Muscle layer of duodenum (tissue), 2 donors: ENCODE results near the gene CYB5R3.
"Not testable (repeated sequence)": the region's sequence is repeated elsewhere in the genome, so short reads cannot be mapped to it uniquely, and the experiment has no call there.

ENCODE experiments used
- H3K27ac ChIP-seq: one replicate; pipeline ENCODE4 v1.7.0; 2013; ENCODE audit warnings: mild to moderate bottlenecking, low read length
- H3K27me3 ChIP-seq: one replicate; pipeline ENCODE4 v1.7.0; 2013; ENCODE audit warnings: low read depth, mild to moderate bottlenecking, control low read depth, low read length
- H3K36me3 ChIP-seq, 2 donors: one replicate each; pipeline ENCODE4 v1.7.0; 2013; ENCODE audit warnings: low read length in 2 of 2, control low read depth in 1 of 2, mild to moderate bottlenecking in 1 of 2; ENCODE audit not compliant: insufficient read depth in 2 of 2, control insufficient read depth in 1 of 2
- H3K4me1 ChIP-seq, 2 donors: one replicate each; pipeline ENCODE4 v1.7.0; 2013; ENCODE audit warnings: low read length in 2 of 2, mild to moderate bottlenecking in 2 of 2, control low read depth in 1 of 2, moderate library complexity in 1 of 2; ENCODE audit not compliant: insufficient read depth in 2 of 2, control insufficient read depth in 1 of 2
- H3K4me3 ChIP-seq, 2 donors: one replicate each; pipeline ENCODE4 v1.7.0; 2013; ENCODE audit warnings: low read length in 2 of 2, low read depth in 1 of 2, mild to moderate bottlenecking in 1 of 2
- H3K9me3 ChIP-seq, 2 donors: one replicate each; pipeline ENCODE4 v1.7.0; 2013; ENCODE audit warnings: low read length in 2 of 2, control low read depth in 1 of 2, mild to moderate bottlenecking in 1 of 2; ENCODE audit not compliant: control insufficient read depth in 1 of 2
- donor health status: healthy.

The CYB5R3 gene

DNA sequence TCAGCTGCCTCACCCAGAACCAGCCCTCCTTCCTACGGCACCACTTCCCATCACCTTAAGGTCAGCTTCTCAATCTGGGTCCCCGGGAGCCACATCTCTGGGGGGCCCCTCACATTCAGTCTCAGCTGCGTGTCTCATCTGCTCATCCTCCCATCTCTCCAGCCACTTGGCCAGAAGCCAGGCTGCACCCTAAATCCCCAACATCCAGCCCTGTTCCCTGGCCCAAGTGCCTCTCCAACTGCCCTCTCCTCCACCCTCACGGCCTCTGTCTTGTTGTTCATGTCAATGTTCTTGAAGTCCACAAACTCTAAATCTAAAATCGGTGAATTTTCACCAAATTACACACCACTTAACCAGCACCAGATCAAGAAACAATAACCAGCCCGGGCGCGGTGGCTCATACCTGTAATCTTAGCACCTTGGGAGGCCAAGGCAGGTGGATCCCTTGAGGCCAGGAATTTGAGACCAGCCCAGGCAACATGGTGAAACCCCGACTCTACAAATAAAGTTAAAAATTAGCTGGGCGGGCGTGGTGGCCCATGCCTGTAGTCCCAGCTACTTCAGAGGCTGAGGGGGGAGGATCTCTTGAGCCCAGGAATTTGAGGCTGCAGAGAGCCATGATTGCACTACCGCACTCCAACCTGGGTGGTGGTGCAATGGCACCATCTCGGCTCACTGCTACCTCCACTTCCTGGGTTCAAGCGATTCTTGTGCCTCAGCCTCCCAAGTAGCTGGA, 37.7 kb upstream of the CYB5R3 start:
- Histone ChIP-seq H3K36me3 (no peaks in the 10 kb centered on the region), H3K27me3 (no peaks in the 10 kb centered on the region), H3K4me1 (peaks cover 31 to 58% of the 10 kb centered on the region in 2 donors), H3K27ac (peak overlapping the region; percentile 69), H3K9me3 (no peaks in the 10 kb centered on the region), H3K4me3 (no peak overlapping the region)

DNA sequence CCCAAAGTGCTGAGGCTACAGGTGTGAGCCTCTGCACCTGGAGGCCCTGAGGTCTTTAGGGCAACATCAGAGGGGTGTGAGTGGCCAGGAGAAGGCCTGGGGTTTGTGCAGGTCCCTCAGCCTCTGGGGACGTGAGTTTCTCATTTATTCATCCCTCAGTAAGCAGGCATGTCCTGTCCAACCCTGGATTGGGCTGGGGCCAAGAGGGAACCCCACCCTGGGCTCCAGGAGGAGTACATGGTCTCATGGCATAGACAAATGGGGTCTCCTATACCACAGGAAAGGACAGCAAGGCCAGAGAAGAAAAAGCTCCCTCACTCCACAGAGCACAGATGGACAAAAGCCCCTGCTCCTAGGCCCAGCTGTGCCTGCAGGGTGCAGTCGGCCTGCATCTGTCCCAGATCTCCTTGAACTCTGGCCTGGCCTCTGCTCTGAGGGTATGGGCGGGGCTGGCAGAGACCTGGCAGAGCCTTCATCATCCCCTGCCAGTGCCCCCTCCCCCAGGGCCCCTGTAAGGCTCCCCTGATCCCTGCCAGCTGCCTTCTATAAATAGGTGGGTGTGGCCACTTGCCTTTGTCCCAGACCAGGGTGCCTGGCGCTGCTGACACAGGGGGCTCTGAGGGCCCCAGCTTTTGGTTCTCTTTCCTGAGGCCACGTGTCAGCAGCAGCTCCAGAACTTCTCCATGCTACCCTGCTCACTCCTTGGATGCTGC, 36.9 kb upstream of the CYB5R3 start:
- no peaks in the 10 kb centered on the region for H3K9me3 ChIP-seq
- H3K27me3 ChIP-seq: no peaks in the 10 kb centered on the region
- H3K27ac ChIP-seq: peak overlapping the region; percentile 69
- no peak overlapping the region for H3K4me3 ChIP-seq
- H3K4me1 ChIP-seq: peaks cover 31 to 58% of the 10 kb centered on the region in 2 donors
- H3K36me3 ChIP-seq: no peaks in the 10 kb centered on the region

DNA sequence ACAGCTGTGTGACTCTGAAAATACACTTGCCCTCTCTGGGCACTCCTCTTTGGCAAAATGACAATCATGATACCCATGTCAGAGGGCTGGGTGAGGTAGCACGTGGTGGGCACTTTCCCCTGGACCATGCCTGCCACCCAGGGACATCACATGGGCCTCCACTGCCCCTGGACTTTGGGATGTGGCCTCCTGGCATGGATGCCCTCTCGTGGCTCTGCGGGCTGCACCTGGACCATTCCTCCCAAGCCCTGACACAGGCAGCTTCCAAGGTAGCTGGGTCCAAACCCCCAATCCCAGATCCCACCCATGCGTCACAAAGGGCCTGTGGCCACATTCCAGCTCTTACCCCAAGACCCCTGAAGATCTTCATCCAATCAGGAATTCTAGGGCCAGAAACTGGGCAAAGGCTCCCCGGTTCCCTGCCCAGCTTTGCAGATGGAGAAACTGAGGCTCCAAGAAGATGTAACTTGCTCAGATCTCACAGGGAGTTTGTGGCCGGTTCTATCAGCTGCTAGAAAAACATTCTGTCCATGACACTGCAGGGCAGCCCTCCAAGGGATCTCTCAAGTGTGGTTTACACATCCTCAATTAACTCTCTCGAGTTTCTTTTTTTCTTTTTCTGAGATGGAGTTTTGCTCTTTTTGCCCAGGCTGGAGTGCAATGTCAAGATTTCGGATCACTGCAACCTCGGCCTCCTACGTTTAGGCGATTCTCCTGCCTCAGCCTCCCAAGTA, 35.4 kb upstream of the CYB5R3 start:
- no peaks in the 10 kb centered on the region for H3K27me3 ChIP-seq
- no peaks in the 10 kb centered on the region for H3K36me3 ChIP-seq
- H3K9me3 ChIP-seq: no peaks in the 10 kb centered on the region
- peaks cover 29 to 62% of the 10 kb centered on the region in 2 donors for H3K4me1 ChIP-seq
- no peak overlapping the region for H3K27ac ChIP-seq
- H3K4me3 ChIP-seq: no peak overlapping the region

DNA sequence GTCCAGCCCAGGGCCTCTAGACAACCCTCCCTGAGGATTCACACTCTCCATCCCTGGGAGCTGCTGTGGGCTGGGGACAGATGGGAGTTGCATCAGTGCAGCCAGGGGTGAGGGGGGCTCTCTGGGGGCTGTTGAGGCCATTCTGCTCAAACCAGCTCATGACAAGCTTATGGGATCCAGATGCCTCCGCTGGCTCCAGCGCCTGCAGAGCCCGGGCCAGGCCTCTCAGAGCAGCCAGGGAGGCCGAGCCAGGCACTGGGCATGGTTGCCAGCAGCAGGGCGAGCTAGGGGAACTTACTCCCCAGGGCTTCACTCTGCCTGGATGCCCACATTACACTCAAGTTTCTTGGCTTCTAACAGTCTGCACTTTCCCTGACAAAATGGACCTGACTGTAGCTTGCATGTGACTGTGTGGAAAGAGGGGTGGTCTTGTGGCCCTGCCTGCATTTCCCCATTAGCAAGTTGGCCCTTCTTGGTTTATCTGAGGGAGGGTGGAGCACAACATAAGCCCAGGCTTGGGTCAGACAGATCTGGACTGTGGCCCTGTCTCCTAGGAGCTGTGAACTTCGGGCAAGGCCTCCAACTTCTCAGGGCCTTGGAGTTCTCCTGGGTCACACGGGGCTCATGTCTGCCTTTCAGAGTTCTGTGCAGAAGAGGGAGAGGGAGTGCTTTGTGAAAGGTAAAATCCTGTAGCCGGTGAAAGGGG, 34.5 kb upstream of the CYB5R3 start:
- Histone ChIP-seq H3K4me1 (peaks cover 26 to 59% of the 10 kb centered on the region in 2 donors), H3K9me3 (no peaks in the 10 kb centered on the region), H3K27me3 (no peaks in the 10 kb centered on the region), H3K27ac (peak overlapping the region; percentile 32), H3K4me3 (no peak overlapping the region), H3K36me3 (no peaks in the 10 kb centered on the region)

DNA sequence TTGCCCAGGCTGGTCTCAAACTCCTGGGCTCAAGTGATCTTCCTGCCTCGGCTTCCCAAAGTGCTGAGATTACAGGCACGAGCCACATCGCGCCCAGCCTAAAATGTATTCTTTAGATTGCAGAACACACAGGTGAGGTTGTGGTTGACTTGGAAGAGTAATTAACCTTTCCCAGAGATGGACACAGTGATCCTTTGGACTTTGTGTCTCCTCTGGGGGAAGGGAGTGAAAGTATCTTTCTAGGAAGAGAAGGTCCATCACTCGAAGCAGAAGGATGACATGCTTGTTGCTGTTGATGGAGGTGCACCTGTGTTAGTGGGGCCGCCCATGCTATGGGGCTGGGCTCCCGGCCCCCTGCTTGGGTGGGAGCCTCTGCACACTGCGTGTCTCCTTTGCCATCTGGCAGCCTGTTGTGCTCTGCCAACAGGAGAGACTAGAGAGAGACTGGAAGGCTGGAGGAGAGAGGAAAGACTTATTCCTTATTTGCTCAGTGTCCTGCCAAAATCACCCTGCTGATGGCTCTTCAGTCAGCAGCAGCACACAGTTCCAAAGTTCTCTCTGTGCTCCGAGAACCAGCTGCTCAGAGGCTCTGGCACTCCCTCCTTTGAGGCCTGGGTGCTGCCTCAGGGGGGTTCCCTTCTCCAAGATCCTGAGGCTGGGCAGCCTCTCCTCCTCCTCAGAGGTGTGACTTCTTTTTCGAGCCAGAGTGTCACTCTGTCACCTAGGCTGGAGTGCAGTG, 33.1 kb upstream of the CYB5R3 start:
- Histone ChIP-seq H3K27me3 (no peaks in the 10 kb centered on the region), H3K27ac (no peak overlapping the region), H3K4me1 (peaks cover 24 to 48% of the 10 kb centered on the region in 2 donors), H3K9me3 (no peaks in the 10 kb centered on the region), H3K36me3 (no peaks in the 10 kb centered on the region), H3K4me3 (no peak overlapping the region)

DNA sequence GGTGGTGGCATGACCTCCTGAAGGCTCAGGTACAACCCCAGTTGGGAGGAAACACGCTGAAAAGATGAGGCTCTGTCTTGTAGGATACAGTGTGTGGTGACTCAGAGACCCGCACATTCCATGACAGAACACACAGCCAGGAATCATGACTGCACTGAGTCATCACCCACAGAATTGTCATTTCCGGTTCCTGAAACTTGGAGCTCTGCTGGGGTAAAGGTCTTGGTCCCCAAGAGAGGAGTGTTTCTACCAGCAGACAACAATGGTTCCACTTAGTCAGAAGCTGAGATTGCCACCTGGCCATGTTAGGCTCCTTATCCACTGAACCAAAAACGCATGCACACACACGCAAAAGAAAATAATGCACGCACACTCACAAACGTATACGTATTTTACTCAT, 31.5 kb upstream of the CYB5R3 start:
- no peaks in the 10 kb centered on the region for H3K27me3 ChIP-seq
- H3K36me3 ChIP-seq: no peaks in the 10 kb centered on the region
- H3K4me3 ChIP-seq: no peak overlapping the region
- no peaks in the 10 kb centered on the region for H3K9me3 ChIP-seq
- H3K4me1 ChIP-seq: peaks cover 14 to 37% of the 10 kb centered on the region in 2 donors
- H3K27ac ChIP-seq: no peak overlapping the region

DNA sequence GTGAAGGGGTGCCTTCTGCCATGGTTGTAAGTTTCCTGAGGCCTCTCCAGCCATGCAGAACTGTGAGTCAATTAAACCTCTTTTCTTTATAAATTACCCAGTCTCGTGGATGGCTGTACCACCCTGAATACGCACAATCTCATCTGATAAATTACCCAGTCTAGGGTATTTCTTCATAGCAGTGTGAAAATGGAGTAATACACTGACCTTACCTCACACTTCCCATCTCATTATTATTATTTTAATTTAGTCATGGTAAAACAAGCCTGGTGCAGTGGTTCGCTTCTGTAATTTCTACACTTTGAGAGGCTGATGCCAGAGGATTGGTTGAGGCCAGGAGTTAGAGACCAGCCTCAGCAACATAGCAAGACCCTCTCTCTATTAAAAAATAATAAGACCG, 30.5 kb upstream of the CYB5R3 start:
- H3K9me3 ChIP-seq: no peaks in the 10 kb centered on the region
- H3K36me3 ChIP-seq: no peaks in the 10 kb centered on the region
- no peak overlapping the region for H3K27ac ChIP-seq
- peaks cover 13 to 29% of the 10 kb centered on the region in 2 donors for H3K4me1 ChIP-seq
- H3K27me3 ChIP-seq: no peaks in the 10 kb centered on the region
- no peak overlapping the region for H3K4me3 ChIP-seq

DNA sequence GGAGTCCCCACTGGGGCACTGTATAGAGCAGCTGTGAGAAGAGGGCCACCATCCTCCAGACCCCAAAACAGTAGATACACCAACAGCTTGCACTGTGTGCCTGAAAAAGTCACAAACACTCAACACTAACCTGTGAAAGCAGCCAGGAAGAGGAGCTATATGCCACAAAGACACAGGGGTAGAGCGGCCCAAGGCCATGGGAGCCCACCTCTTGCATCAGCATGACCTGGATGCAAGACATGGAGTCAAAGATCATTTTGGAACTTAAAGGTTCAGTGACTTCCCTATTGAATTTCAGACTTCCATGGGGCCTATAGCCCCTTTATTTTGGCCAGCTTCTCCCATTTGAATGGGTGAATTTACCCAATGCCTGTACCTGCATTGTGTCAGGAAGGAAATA, 29.7 kb upstream of the CYB5R3 start:
- Histone ChIP-seq H3K9me3 (no peaks in the 10 kb centered on the region), H3K27me3 (no peaks in the 10 kb centered on the region), H3K4me3 (no peak overlapping the region), H3K4me1 (peaks cover 7 to 23% of the 10 kb centered on the region in 2 donors), H3K27ac (no peak overlapping the region), H3K36me3 (no peaks in the 10 kb centered on the region)

DNA sequence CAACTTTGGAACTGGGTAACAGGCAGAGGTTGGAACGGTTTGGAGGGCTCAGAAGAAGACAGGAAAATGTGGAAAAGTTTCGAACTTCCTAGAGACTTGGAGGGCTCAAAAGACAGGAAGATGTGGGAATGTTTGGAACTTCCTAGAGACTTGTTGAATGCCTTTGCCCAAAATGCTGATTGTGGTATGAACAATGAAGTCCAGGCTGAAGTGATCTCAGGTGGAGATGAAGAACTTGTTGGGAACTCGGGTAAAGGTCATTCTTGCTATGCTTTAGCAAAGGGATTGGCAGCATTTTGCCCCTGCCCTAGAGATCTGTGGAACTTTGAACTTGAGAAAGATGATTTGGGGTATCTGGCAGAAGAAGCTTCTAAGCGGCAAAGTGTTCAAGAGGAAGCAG, 28.7 kb upstream of the CYB5R3 start:
- not testable (repeated sequence) for H3K9me3 ChIP-seq, H3K36me3 ChIP-seq, H3K27me3 ChIP-seq, H3K4me3 ChIP-seq, H3K27ac ChIP-seq
- H3K4me1 ChIP-seq: peaks cover 5 to 17% of the 10 kb centered on the region in 2 donors

DNA sequence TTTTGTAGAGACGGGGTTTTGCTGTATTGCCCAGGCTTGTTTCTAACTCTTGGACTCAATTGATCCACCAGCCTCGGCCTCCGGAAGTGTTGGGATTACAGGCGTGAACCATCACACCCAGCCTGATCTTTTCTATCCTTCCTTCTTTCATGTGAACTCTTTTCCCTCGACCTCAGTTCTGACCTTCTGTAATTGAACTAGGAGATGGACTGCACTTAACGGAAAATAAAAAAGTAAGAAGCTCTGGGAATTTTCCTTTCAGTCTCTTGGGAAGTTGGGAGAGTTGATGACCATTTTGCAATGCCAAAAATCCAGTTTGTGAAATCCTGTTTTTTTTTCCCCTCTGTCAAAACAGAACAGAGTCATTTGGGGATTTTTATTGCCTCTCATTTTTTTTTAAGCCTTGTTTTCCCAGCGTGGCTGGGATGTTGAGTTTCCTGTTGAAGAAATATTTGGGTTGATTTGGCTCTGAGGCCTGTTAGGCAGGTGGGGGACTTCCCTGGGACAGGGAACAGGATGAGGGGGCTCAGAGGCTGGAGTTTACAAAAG, 26.9 kb upstream of the CYB5R3 start:
- no peaks in the 10 kb centered on the region for H3K9me3 ChIP-seq
- no peaks in the 10 kb centered on the region for H3K27me3 ChIP-seq
- no peak overlapping the region for H3K4me3 ChIP-seq
- H3K27ac ChIP-seq: no peak overlapping the region
- no peaks in the 10 kb centered on the region for H3K36me3 ChIP-seq
- peaks cover 5 to 10% of the 10 kb centered on the region in 2 donors for H3K4me1 ChIP-seq
